OCI-LY1 (cell line): Measurements from ENCODE around the gene BHLHE41.

ENCODE experiments used
- H2AFZ ChIP-seq: fragments of 200-600 bp; sonication (generic), shearing (Covaris generic); 2 replicates; pipeline ENCODE4 v1.6.0; 2014; ENCODE audit warnings: antibody characterized with exemption, mild to moderate bottlenecking, low read length
- H3F3A ChIP-seq: fragments of 200-600 bp; sonication (generic), shearing (Covaris generic); 2 replicates; pipeline ENCODE4 v1.6.0; 2014; ENCODE audit warnings: mild to moderate bottlenecking, antibody characterized with exemption, low read length, moderate library complexity; ENCODE audit not compliant: insufficient read depth
- H3K27ac ChIP-seq: fragments of 200-600 bp; sonication (generic); 2 replicates; pipeline ENCODE4 v1.5.1; 2014; ENCODE audit warnings: low read length, mixed run types, mild to moderate bottlenecking, low read depth; ENCODE audit not compliant: poor library complexity, severe bottlenecking
- H3K27me3 ChIP-seq: fragments of 200-600 bp; sonication (generic); 2 replicates; pipeline ENCODE4 v1.6.0; 2014; ENCODE audit warnings: antibody characterized with exemption, mild to moderate bottlenecking, low read length, moderate library complexity; ENCODE audit not compliant: insufficient read depth
- H3K36me3 ChIP-seq: fragments of 200-600 bp; sonication (generic); 2 replicates; pipeline ENCODE4 v1.6.1; 2014; ENCODE audit warnings: mild to moderate bottlenecking, antibody characterized with exemption, low read length, moderate library complexity, mixed read lengths; ENCODE audit not compliant: insufficient read depth
- H3K4me1 ChIP-seq: fragments of 200-600 bp; sonication (generic); 2 replicates; pipeline ENCODE4 v1.5.1; 2014; ENCODE audit warnings: mild to moderate bottlenecking, low read length, moderate library complexity; ENCODE audit not compliant: insufficient read depth, severe bottlenecking
- H3K4me2 ChIP-seq: fragments of 200-600 bp; sonication (generic), shearing (Covaris generic); 2 replicates; pipeline ENCODE4 v1.6.1; 2014; ENCODE audit warnings: low read length
- H3K4me3 ChIP-seq: fragments of 200-600 bp; sonication (generic); 2 replicates; pipeline ENCODE4 v1.5.1; 2014; ENCODE audit warnings: low read length, low read depth, mild to moderate bottlenecking, mixed read lengths; ENCODE audit not compliant: poor library complexity, severe bottlenecking
- H3K79me2 ChIP-seq: fragments of 200-600 bp; shearing (Covaris generic); 2 replicates; pipeline ENCODE4 v1.6.1; 2016; ENCODE audit warnings: mixed run types, low read length, mixed read lengths; ENCODE audit not compliant: insufficient read depth
- H3K9ac ChIP-seq: fragments of 200-600 bp; sonication (generic), shearing (Covaris generic); 2 replicates; pipeline ENCODE4 v1.6.1; 2014; ENCODE audit warnings: mild to moderate bottlenecking, low read length, mixed read lengths
- H3K9me2 ChIP-seq: fragments of 200-600 bp; sonication (generic), shearing (Covaris generic); 2 replicates; pipeline ENCODE4 v1.6.1; 2014; ENCODE audit warnings: low read depth, mild to moderate bottlenecking, low read length, mixed read lengths
- H3K9me3 ChIP-seq: fragments of 200-600 bp; shearing (Covaris generic); 2 replicates; pipeline ENCODE4 v1.6.1; 2014; ENCODE audit warnings: low read length, mixed read lengths
- H4K20me1 ChIP-seq: fragments of 200-600 bp; sonication (generic), shearing (Covaris generic); 2 replicates; pipeline ENCODE4 v1.6.0; 2016; ENCODE audit warnings: mild to moderate bottlenecking, low read length; ENCODE audit not compliant: insufficient read depth
- EZH2 ChIP-seq: fragments of 200-600 bp; sonication (generic), shearing (Covaris generic); IDR thresholded peaks from 2 replicates; pipeline ENCODE4 v1.8.0; 2017; ENCODE audit warnings: borderline replicate concordance, mixed run types, mild to moderate bottlenecking, antibody characterized with exemption, low read length, moderate library complexity, mixed read lengths
- TF ChIP-seq, protein P1 (sequence below): fragments of 200-600 bp; sonication (generic), shearing (Covaris generic); IDR thresholded peaks from 2 replicates; pipeline ENCODE4 v1.5.1; 2017; ENCODE audit warnings: mild to moderate bottlenecking, antibody characterized with exemption, low read length, moderate library complexity, mixed read lengths

Gene BHLHE41

DNA sequence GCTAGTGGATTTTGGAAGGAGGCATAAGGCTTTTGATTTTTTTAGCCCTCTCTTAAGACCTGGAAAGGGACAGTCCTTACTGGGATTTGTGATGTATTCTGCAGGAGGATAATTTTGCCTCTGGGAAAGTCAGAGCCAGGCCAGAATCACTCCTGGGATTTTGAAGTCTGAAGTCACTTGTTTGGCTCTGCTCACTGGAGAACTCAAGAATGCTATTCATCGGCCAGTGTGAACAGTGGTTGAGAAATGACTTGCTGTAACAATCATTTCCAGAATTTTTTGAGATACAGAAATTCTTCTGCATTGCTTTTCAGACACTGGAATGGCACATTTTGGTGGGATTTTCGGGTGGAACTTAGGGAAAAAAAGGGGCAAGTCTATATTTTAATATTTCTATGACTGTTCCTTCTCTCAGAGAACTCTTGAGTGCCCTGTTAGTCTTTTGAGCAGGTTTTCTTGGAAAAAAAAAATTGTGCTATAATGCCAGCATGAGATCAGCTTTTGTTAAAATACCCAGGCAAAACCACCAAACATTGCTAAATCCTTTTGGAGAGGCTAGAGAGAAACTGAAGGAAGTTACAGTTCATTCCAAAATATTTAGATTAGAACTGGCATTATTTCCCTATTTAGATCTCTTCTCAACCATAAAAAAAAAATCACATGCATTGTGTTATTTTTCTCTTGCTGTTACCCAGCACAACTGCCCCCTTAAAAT, 26.1 kb upstream of the BHLHE41 start:
- no peak overlapping the region for H2AFZ ChIP-seq

DNA sequence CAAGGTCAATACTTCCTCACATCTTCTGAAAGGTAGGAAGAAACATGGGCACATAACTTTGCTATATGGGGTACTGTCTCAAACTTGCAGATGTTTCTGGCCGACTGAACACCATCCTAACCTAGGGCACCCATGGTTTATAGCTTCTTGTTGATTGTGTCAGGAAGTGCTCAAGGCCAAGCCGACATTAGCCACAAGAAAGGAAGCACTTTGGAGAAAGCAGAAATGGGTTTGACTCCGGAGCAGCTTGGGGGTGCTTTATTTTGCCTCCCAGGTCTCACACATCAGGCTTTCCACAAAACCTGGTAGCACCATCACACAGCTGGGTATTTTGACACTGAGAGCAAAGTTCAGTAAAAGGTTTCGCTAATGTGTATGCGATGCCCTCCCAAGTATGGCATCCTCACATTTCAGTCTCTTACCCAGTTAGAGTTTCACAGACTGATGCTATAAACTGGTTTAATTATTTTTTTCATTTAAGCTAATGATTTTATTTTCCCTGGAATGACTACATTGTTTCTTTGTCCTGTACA, 25.2 kb upstream of the BHLHE41 start:
- no peaks in the 10 kb centered on the region for H3F3A ChIP-seq
- H3K4me2 ChIP-seq = no peak overlapping the region
- H3K9ac ChIP-seq = no peak overlapping the region
- H3K9me3 ChIP-seq = no peaks in the 10 kb centered on the region
- no peak overlapping the region for H2AFZ ChIP-seq
- H3K9me2 ChIP-seq = no peaks in the 10 kb centered on the region
- H4K20me1 ChIP-seq = no peaks in the 10 kb centered on the region
- no peak overlapping the region for H3K4me3 ChIP-seq
- TF ChIP-seq EZH2 = no peak
- TF ChIP-seq, protein P1, sequence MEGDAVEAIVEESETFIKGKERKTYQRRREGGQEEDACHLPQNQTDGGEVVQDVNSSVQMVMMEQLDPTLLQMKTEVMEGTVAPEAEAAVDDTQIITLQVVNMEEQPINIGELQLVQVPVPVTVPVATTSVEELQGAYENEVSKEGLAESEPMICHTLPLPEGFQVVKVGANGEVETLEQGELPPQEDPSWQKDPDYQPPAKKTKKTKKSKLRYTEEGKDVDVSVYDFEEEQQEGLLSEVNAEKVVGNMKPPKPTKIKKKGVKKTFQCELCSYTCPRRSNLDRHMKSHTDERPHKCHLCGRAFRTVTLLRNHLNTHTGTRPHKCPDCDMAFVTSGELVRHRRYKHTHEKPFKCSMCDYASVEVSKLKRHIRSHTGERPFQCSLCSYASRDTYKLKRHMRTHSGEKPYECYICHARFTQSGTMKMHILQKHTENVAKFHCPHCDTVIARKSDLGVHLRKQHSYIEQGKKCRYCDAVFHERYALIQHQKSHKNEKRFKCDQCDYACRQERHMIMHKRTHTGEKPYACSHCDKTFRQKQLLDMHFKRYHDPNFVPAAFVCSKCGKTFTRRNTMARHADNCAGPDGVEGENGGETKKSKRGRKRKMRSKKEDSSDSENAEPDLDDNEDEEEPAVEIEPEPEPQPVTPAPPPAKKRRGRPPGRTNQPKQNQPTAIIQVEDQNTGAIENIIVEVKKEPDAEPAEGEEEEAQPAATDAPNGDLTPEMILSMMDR = no peak
- H3K4me1 ChIP-seq = no peaks in the 10 kb centered on the region
- H3K27ac ChIP-seq = no peak overlapping the region
- H3K79me2 ChIP-seq = no peaks in the 10 kb centered on the region
- no peaks in the 10 kb centered on the region; the same call in 1 of the 2 replicates for H3K27me3 ChIP-seq
- no peaks in the 10 kb centered on the region for H3K36me3 ChIP-seq

More for the DNA sequence above, 26.1 kb upstream of the BHLHE41 start:
- Histone ChIP-seq H4K20me1 (no peaks in the 10 kb centered on the region), H3K27me3 (no peaks in the 10 kb centered on the region; the same call in 1 of the 2 replicates), H3K4me3 (no peak overlapping the region), H3K9ac (no peak overlapping the region), H3K79me2 (no peaks in the 10 kb centered on the region), H3K27ac (no peak overlapping the region), H3K9me3 (no peaks in the 10 kb centered on the region), H3K4me1 (peaks cover 4% of the 10 kb centered on the region), H3K4me2 (no peak overlapping the region), H3K9me2 (no peaks in the 10 kb centered on the region), H3F3A (no peaks in the 10 kb centered on the region), H3K36me3 (no peaks in the 10 kb centered on the region)
- TF ChIP-seq EZH2 = no peak
- TF ChIP-seq, protein P1 = no peak

DNA sequence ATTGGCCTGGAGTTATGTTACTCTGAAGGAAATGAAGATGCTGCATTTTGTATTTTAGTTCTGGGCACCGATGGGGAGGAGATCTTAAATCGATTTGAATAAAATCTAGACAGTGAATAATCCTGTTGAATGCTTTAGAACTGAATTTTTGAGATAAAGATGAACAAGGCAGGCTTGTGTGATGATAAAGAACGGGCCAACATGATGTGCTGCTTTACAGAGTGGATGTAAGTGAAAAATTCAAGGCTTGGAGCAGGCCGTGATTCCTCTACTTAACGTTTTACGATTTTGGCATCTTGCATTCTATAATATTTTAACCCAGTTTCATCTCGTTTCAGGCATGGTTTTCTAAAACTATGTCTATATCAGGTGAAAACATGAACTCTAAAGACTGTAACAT, 23.5 kb upstream of the BHLHE41 start:
- Histone ChIP-seq H4K20me1 (no peaks in the 10 kb centered on the region), H3K4me2 (no peak overlapping the region), H3K4me3 (no peak overlapping the region), H3F3A (no peaks in the 10 kb centered on the region), H3K9ac (no peak overlapping the region), H3K79me2 (no peaks in the 10 kb centered on the region), H3K27ac (no peak overlapping the region), H3K9me3 (no peaks in the 10 kb centered on the region), H3K4me1 (no peaks in the 10 kb centered on the region), H3K9me2 (no peaks in the 10 kb centered on the region), H3K36me3 (no peaks in the 10 kb centered on the region), H2AFZ (no peak overlapping the region), H3K27me3 (no peaks in the 10 kb centered on the region)
- no peak for TF ChIP-seq EZH2
- TF ChIP-seq, protein P1 = no peak
